Neural cell (in vitro differentiated cells): ENCODE results near the gene AMPH.

Experiments
- EP300 ChIP-seq: fragments of 450-650 bp; conservative IDR thresholded peaks from 2 replicates; pipeline ENCODE4 v1.6.1; 2014; ENCODE audit warnings: antibody characterized with exemption, mild to moderate bottlenecking, moderate library complexity; ENCODE audit not compliant: poor library complexity, severe bottlenecking
- EZH2 ChIP-seq: fragments of 200-600, 300-800 bp; shearing (Covaris generic), sonication (generic); IDR thresholded peaks from 2 replicates; pipeline ENCODE4 v1.6.1; 2014; ENCODE audit warnings: antibody characterized with exemption, low read length, borderline replicate concordance, mild to moderate bottlenecking; ENCODE audit not compliant: insufficient read depth, poor library complexity, severe bottlenecking
- POLR2AphosphoS5 ChIP-seq: IDR thresholded peaks from 2 replicates; pipeline ENCODE4 v1.6.1; 2012
- RAD21 ChIP-seq: fragments of 450-650 bp; conservative IDR thresholded peaks from 2 replicates; pipeline ENCODE4 v1.6.1; 2014; ENCODE audit warnings: antibody characterized with exemption, mild to moderate bottlenecking, moderate library complexity
- SMC3 ChIP-seq: fragments of 450-650 bp; conservative IDR thresholded peaks from 2 replicates; pipeline ENCODE4 v1.6.1; 2014; ENCODE audit warnings: antibody characterized with exemption, mild to moderate bottlenecking, moderate library complexity; ENCODE audit not compliant: poor library complexity
- TF ChIP-seq, protein P1 (sequence below): fragments of 450-650 bp; IDR thresholded peaks from 2 replicates; pipeline ENCODE4 v1.5.1; 2014; ENCODE audit warnings: antibody characterized with exemption, mild to moderate bottlenecking, moderate library complexity; ENCODE audit not compliant: poor library complexity, severe bottlenecking
- TF ChIP-seq, protein P2 (sequence below): IDR thresholded peaks from 2 replicates; pipeline ENCODE4 v1.6.1; 2012; ENCODE audit warnings: borderline replicate concordance

DNA sequence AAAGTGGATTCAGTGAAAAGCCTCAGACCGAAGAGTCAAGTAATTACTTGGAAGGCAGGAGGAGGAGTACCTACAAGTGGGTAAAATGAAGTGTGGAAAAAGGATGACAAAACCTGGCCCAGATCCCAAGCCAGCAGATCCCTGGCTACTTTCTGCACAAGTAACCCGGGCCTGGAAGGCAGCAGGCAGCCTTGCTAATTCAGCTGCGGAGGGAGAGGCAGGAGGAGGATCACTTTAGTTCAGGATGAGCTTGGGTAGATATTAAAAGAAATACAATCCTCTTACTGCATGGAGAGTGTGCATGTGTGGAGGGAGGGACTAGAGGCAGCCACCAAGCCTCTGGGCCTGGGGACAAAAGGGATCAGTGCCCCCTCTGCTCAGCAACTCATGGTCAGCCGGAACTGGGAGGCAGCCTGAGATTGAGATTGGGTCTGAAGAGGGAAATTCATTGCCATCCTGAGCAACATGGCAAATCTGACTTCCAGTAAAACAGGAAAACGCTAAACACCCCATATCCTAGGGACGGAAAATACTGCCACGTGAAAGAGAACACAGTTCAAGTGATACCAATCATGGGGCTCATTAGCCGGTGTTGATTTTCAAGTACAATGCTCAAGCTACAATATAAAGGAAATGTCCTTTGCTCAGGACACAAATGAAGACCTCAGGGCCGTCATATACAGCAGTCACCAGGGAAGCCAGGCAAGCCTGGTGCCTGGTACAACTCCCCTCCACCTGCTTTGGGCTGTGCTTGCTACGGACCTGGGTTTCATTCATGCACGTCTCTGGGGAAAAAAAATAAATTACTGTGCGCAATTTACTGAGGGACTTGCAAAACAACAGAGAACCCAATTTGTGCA is 1.3 kb downstream of the AMPH start:
- no peak for TF ChIP-seq EP300
- no peak for TF ChIP-seq EZH2
- no peak for TF ChIP-seq POLR2AphosphoS5
- TF ChIP-seq, protein P1, sequence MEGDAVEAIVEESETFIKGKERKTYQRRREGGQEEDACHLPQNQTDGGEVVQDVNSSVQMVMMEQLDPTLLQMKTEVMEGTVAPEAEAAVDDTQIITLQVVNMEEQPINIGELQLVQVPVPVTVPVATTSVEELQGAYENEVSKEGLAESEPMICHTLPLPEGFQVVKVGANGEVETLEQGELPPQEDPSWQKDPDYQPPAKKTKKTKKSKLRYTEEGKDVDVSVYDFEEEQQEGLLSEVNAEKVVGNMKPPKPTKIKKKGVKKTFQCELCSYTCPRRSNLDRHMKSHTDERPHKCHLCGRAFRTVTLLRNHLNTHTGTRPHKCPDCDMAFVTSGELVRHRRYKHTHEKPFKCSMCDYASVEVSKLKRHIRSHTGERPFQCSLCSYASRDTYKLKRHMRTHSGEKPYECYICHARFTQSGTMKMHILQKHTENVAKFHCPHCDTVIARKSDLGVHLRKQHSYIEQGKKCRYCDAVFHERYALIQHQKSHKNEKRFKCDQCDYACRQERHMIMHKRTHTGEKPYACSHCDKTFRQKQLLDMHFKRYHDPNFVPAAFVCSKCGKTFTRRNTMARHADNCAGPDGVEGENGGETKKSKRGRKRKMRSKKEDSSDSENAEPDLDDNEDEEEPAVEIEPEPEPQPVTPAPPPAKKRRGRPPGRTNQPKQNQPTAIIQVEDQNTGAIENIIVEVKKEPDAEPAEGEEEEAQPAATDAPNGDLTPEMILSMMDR: no peak
- TF ChIP-seq, protein P2, sequence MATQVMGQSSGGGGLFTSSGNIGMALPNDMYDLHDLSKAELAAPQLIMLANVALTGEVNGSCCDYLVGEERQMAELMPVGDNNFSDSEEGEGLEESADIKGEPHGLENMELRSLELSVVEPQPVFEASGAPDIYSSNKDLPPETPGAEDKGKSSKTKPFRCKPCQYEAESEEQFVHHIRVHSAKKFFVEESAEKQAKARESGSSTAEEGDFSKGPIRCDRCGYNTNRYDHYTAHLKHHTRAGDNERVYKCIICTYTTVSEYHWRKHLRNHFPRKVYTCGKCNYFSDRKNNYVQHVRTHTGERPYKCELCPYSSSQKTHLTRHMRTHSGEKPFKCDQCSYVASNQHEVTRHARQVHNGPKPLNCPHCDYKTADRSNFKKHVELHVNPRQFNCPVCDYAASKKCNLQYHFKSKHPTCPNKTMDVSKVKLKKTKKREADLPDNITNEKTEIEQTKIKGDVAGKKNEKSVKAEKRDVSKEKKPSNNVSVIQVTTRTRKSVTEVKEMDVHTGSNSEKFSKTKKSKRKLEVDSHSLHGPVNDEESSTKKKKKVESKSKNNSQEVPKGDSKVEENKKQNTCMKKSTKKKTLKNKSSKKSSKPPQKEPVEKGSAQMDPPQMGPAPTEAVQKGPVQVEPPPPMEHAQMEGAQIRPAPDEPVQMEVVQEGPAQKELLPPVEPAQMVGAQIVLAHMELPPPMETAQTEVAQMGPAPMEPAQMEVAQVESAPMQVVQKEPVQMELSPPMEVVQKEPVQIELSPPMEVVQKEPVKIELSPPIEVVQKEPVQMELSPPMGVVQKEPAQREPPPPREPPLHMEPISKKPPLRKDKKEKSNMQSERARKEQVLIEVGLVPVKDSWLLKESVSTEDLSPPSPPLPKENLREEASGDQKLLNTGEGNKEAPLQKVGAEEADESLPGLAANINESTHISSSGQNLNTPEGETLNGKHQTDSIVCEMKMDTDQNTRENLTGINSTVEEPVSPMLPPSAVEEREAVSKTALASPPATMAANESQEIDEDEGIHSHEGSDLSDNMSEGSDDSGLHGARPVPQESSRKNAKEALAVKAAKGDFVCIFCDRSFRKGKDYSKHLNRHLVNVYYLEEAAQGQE: no peak
- no peak for TF ChIP-seq SMC3
- TF ChIP-seq RAD21: no peak
